HG02852 (cell line): Measurements from ENCODE around the gene CYP3A7.
"Not testable (repeated sequence)": the region's sequence is repeated elsewhere in the genome, so short reads cannot be mapped to it uniquely, and the experiment has no call there.

Source experiments
- ATAC-seq: cut with Tn5 transposase; IDR thresholded peaks from one replicate; pipeline ENCODE4 v1.9.1; 2021; ENCODE audit warnings: mild to moderate bottlenecking, moderate library complexity; ENCODE audit not compliant: unreplicated experiment

Gene CYP3A7

DNA sequence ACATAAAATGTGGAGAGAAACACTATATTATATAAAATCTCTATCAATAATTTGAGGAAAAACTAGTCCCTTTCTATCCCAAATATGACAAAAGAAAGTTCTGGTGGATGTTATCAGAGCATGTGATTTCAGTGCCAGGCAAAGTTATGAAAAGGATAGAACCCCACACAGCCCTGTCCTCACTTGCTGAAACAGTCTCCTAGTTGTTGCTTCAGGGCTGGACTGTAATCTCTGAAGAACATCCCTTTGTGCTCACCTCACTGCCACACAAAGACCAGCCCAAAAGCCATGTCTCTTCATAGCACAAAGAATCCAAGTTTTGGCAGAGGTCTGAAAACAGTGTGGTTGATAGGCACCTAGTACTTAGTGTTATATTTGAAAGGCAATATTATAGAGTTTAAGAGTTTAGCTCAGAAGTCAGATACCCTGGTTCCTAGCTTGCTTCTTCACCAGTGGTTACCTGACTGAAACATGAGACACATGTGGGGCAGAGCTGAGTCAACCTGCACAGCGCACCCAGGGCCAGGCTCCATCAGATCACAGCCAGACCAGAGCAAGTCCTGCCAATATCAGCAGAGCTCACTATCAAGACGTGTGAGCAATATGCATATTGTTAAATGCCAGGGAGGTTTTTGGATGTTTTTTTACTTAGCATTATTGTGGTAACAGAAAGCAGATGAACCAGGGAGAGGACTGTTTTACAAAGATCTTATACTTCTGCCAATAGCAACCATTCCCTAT lies 25.0 kb downstream of the CYP3A7 start:
- no peak for ATAC-seq

- ATAC-seq, result no peak
These were observed 25.7 kb downstream of the CYP3A7 start for GRCh38 chr7:99709260-99709659.

DNA sequence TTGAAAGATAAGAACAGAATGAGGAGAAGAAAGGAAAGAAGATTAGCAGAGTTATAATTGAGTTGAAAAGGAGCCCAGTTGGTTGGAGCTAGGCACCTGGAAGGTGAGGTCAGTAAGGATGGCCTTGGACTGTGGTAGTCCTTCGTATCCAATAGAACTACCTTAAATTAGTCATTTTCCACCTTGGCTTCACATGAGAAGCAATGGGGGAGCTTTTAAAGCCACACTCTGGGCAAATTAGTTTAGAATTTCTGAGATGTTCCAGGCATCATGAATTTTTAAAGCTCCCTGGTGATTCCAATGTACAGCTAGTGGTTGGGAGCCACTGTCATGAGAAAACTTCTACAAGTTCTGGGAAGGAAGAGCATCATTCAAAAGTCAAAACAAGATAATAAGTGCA lies 27.9 kb downstream of the CYP3A7 start:
- no peak for ATAC-seq

DNA sequence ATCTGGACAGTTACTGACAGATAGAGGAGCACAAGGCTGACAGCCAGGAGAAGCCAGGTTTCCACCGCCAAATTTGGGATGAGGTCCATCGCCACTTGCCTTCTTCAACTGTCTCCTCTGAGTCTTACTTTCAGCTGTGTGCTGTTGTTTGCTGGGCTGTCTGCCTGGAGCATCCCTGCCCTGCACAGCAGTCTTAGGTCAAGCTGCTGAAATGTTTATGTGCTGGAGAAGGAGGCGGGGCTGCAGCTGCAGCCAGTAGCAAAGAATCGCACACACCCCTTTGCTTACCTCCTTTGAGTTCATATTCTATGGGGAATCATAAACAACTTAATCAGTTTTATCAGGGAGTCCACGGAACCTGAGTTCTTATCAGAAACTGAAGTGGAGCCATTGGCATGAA lies 35.0 kb downstream of the CYP3A7 start:
- ATAC-seq, result no peak

DNA sequence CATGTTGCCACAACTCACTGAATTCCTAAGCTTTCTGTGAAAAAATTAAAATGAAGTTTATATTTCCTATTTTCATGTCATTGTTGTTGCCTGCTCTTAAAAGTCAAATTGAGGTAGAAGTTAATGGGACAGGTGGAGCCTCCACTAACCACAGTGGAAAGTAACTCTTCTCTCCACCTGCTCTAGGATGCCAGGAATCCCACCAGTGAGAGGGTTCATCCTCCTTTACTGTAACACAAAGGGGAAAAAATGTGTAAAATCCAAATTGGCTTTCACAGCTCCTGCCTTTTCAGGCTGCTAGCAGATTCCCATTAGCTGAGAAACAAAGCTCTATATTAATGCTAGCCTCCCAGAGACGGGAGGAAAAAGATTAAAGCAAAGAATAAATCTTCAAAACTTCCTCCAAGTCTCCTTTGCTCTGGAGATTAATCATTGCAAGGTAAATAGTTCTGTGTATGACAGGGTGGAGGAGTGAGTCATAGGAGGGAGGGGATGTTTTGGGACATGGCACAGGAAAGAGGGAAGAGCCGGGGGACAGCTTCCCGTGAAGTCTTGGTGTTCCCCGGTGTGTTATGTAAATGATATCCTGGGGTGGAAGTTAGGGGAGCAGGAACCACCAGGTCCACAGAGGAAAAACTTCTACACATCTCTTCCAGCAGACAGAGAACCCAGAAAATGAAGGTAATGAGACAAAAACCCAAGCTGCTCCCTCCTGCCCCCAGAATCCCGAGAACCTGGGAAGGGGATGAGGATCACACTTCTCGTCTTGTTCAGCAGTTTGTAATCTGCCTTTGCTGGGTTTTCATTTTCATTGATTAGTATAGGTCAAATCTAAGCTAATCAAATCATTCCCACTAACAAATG lies 35.9 kb downstream of the CYP3A7 start:
- ATAC-seq, result not testable (repeated sequence)

GRCh38 chr7:99694912-99695304 lies 40.1 kb downstream of the CYP3A7 start:
- ATAC-seq, result no peak

- ATAC-seq, result no peak
These were observed 40.6 kb downstream of the CYP3A7 start for GRCh38 chr7:99694201-99694911.

GRCh38 chr7:99693427-99694200 lies 41.4 kb downstream of the CYP3A7 start:
- no peak for ATAC-seq

- ATAC-seq, result no peak
These were observed 41.9 kb downstream of the CYP3A7 start for GRCh38 chr7:99693100-99693426.

DNA sequence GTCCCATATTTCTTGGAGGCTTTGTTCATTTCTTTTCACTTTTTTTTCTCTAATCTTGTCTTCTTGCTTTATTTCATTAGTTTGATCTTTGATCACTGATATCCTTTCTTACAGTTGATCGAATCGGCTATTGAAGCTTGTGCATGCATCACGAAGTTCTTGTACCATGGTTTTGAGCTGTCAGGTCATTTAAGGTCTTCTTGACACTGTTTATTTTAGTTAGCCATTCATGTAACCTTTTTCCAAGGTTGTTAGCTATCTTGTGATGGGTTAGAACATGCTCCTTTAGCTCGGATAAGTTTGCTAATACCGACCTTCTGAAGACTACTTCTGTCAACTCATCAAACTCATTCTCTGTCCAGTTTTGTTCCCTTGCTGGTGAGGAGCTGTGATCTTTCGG lies 42.4 kb downstream of the CYP3A7 start:
- ATAC-seq, result not testable (repeated sequence)

- not testable (repeated sequence) for ATAC-seq
These were observed 43.3 kb downstream of the CYP3A7 start for GRCh38 chr7:99691658-99692057.

GRCh38 chr7:99690918-99691317 lies 44.1 kb downstream of the CYP3A7 start:
- ATAC-seq, result not testable (repeated sequence)

- not testable (repeated sequence) for ATAC-seq
These were observed 49.0 kb downstream of the CYP3A7 start for GRCh38 chr7:99685871-99686608.

- no peak for ATAC-seq
These were observed 49.8 kb downstream of the CYP3A7 start for GRCh38 chr7:99685129-99685758.

GRCh38 chr7:99679400-99680191 lies 55.4 kb downstream of the CYP3A7 start, which contains the start of gene CYP3A5:
TSS of gene CYP3A5 (minus strand) at chr7:99679996. CDS start at chr7:99679896, 100 bp downstream.
- ATAC-seq, result no peak

GRCh38 chr7:99679032-99679399 lies 56.0 kb downstream of the CYP3A7 start:
- ATAC-seq, result no peak

- no peak for ATAC-seq
These were observed 57.3 kb downstream of the CYP3A7 start for GRCh38 chr7:99677648-99678045.

- ATAC-seq, result no peak
These were observed 57.9 kb downstream of the CYP3A7 start for GRCh38 chr7:99677013-99677647.
